K562 (cell line): ENCODE measurements around the gene RAP2B. TPM values are rescaled to one million over a fixed set of nuclear protein-coding genes. Genes with fewer than 3 reads are reported as not detected.

Experiments used
- ATAC-seq: fragments of 200-7000 bp; cut with Tn5 transposase; 3 replicates; pipeline ENCODE4 v1.9.1; 2020; ENCODE audit warnings: moderate library complexity
- BruUV-seq: library from RNA; stranded (reverse); fragments of 400-500 nt; replicated peaks from 2 replicates; lab custom pipeline; 2021; lab: Mats Ljungman, UMichigan
- CTCF ChIA-PET: fragments of 300-600 bp; formaldehyde crosslinking; extraction: SDS; loops from one replicate; lab custom pipeline; 2021; ENCODE audit warnings: low intra/inter-chr PET ratio; lab: Yijun Ruan, JAX
- POLR2A ChIA-PET: fragments of 300-600, 350-650 bp; sonication (Branson Sonifier 250); formaldehyde crosslinking; extraction: SDS; loops from one replicate; lab custom pipeline; 2021; ENCODE audit warnings: antibody characterized with exemption, inconsistent platforms; lab: Yijun Ruan, JAX
- DNase-seq, 4 experiments: peaks; one replicate each; pipeline versions ENCODE4 v3.0.0 to v3.0.0-alpha.2; 2011 to 2018; ENCODE audit warnings: low spot score in 3 of 4, mixed read lengths in 3 of 4; ENCODE audit errors: extremely low read depth in 1 of 4
- FAIRE-seq: peaks from 2 replicates; lab custom pipeline; 2011; peaks lifted over from hg19 to GRCh38; lab: Jason Lieb, UNC
- H2AFZ ChIP-seq: 2 replicates; pipeline ENCODE4 v1.6.0; 2011; ENCODE audit warnings: low read depth, low read length, control low read depth, inconsistent platforms
- H3K27ac ChIP-seq: fragments of 200-600 bp; 3 replicates; pipeline ENCODE4 v1.8.0; 2011; ENCODE audit warnings: low read depth, mild to moderate bottlenecking, control low read depth, inconsistent platforms, low read length, moderate library complexity, mixed read lengths; ENCODE audit errors: extremely low read depth
- H3K27me3 ChIP-seq, 2 experiments: fragments of 300-600 bp in 1 of 2; 2 replicates in 1 of 2; 3 replicates in 1 of 2; pipeline versions ENCODE4 v1.6.0 to v1.8.0; 2011; ENCODE audit warnings: inconsistent platforms in 2 of 2, low read length in 2 of 2, mild to moderate bottlenecking in 1 of 2, mixed read lengths in 1 of 2, moderate library complexity in 1 of 2; ENCODE audit not compliant: control insufficient read depth in 2 of 2, insufficient read depth in 2 of 2
- H3K36me3 ChIP-seq: fragments of 300-600 bp; 3 replicates; pipeline ENCODE4 v1.8.0; 2011; ENCODE audit warnings: mild to moderate bottlenecking, low read length, inconsistent platforms; ENCODE audit not compliant: control insufficient read depth, insufficient read depth
- H3K4me1 ChIP-seq, 2 experiments: fragments of 200-600 bp in 1 of 2; replicated peaks in 1 of 2; 2 replicates in 1 of 2; 3 replicates in 1 of 2; pipeline versions ENCODE4 v1.5.1 to v1.8.0; 2011; ENCODE audit warnings: inconsistent platforms in 2 of 2, low read length in 2 of 2, mild to moderate bottlenecking in 1 of 2, mixed read lengths in 1 of 2, moderate library complexity in 1 of 2; ENCODE audit not compliant: control insufficient read depth in 2 of 2, insufficient read depth in 2 of 2
- H3K4me2 ChIP-seq: 2 replicates; pipeline ENCODE4 v1.6.1; 2011; ENCODE audit warnings: low read length, control low read depth, inconsistent platforms, mixed read lengths; ENCODE audit not compliant: insufficient read depth
- H3K4me3 ChIP-seq: fragments of 200-600 bp; sonication (generic), shearing (Covaris generic); 2 replicates; pipeline ENCODE4 v1.5.1; 2016; ENCODE audit warnings: control low read depth, inconsistent platforms
- H3K79me2 ChIP-seq: fragments of 200-600 bp; 3 replicates; pipeline ENCODE4 v1.8.0; 2011; ENCODE audit warnings: low read length, inconsistent platforms; ENCODE audit not compliant: control insufficient read depth, insufficient read depth
- H3K9ac ChIP-seq, 2 experiments: 2 replicates each; pipeline versions ENCODE4 v1.6.0 to v1.6.1; 2011; ENCODE audit warnings: low read depth in 2 of 2, low read length in 2 of 2, control low read depth in 1 of 2, inconsistent platforms in 1 of 2, mild to moderate bottlenecking in 1 of 2, mixed read lengths in 1 of 2; ENCODE audit not compliant: insufficient read depth in 1 of 2
- H3K9me1 ChIP-seq: one replicate; pipeline ENCODE4 v1.6.0; 2011; ENCODE audit warnings: inconsistent platforms, mild to moderate bottlenecking, low read length, moderate library complexity; ENCODE audit not compliant: control insufficient read depth, insufficient read depth
- H3K9me3 ChIP-seq: replicated peaks from 2 replicates; pipeline ENCODE4 v1.5.1; 2011; ENCODE audit warnings: low read depth, low read length, inconsistent platforms; ENCODE audit not compliant: control insufficient read depth, insufficient read depth
- H4K20me1 ChIP-seq: replicated peaks from 2 replicates; pipeline ENCODE4 v1.6.1; 2011; ENCODE audit warnings: low read length, inconsistent platforms, mixed read lengths; ENCODE audit not compliant: control insufficient read depth, insufficient read depth
- HNRNPL ChIP-seq: fragments of 200-400 bp; formaldehyde crosslinking; IDR thresholded peaks from 2 replicates; pipeline ENCODE4 v1.6.1; 2017; ENCODE audit warnings: low read depth, mild to moderate bottlenecking, low read length
- NR0B1 ChIP-seq: fragments of 450-650 bp; IDR thresholded peaks from one replicate; pipeline ENCODE4 v1.6.1; 2018; ENCODE audit warnings: mild to moderate bottlenecking, moderate library complexity; ENCODE audit not compliant: partially characterized antibody
- NRF1 ChIP-seq, 2 experiments: fragments of 450-650 bp; IDR thresholded peaks in 1 of 2; conservative IDR thresholded peaks in 1 of 2; 2 replicates each; pipeline ENCODE4 v1.6.1; 2014; ENCODE audit warnings: mild to moderate bottlenecking in 2 of 2
- TAF15 ChIP-seq: fragments of 200-400 bp; formaldehyde crosslinking; IDR thresholded peaks from 2 replicates; pipeline ENCODE4 v1.6.1; 2017; ENCODE audit warnings: mild to moderate bottlenecking, low read depth, low read length, moderate library complexity
- ZNF146 ChIP-seq: IDR thresholded peaks from one replicate; pipeline ENCODE4 v1.6.1; 2018; ENCODE audit warnings: missing compliant biosample characterization; ENCODE audit not compliant: unreplicated experiment
- ZNF3 ChIP-seq: fragments of 250-450 bp; sonication (Bioruptor Pico); IDR thresholded peaks from 2 replicates; pipeline ENCODE4 v1.5.0; 2021; ENCODE audit warnings: mild to moderate bottlenecking, moderate library complexity
- ZNF324 ChIP-seq: fragments of 250-450 bp; sonication (Bioruptor Pico); IDR thresholded peaks from 2 replicates; pipeline ENCODE4 v1.4.0; 2020; ENCODE audit warnings: mild to moderate bottlenecking
- ZNF785 ChIP-seq: fragments of 250-450 bp; sonication (Bioruptor Pico); IDR thresholded peaks from 2 replicates; pipeline ENCODE4 v1.4.0; 2020; ENCODE audit warnings: mild to moderate bottlenecking
- WGBS: fragments of 100-300 bp; shearing (Covaris generic); methylation state at CpG from one replicate; pipeline ENCODE4 v1.1.6; 2016; ENCODE audit warnings: low coverage, mixed read lengths; ENCODE audit not compliant: insufficient coverage; ENCODE audit errors: missing lambda C conversion rate; 5-methylcytosine and 5-hydroxymethylcytosine counted together
- in situ Hi-C: fragments of 300-500 bp; cut with MboI; formaldehyde crosslinking; loops from 4 replicates; pipeline ENCODE4 v1.15.0; 2018; ENCODE audit warnings: inconsistent platforms, mixed read lengths
- intact Hi-C: fragments of 100-400 bp; cut with micrococcal nuclease; formaldehyde crosslinking; loops from 2 replicates; pipeline ENCODE4 v1.14.2; 2022
- polyA plus RNA-seq, 8 experiments: library from polyadenylated mRNA; depleted of rRNA in 4 of 8; stranded (reverse) in 5 of 8; unstranded in 3 of 8; fragments of >200 nt; fragmentation: Nextera tagmentation in 2 of 8; fragmentation: Illumina TruSeq in 1 of 8; extraction: Ambion mirVana in 2 of 8; extraction: Trizol in 1 of 8; gene quantifications; 2 replicates each; pipeline versions ENCODE4 v1.2.1 to v1.2.3, GENCODE V29; 2011 to 2014; ENCODE audit warnings: inconsistent platforms in 1 of 8, missing spikeins in 1 of 8
- total RNA-seq, 7 experiments: library from RNA; depleted of rRNA in 6 of 7; stranded (reverse); fragments of >200 nt in 6 of 7; fragmentation: Illumina TruSeq in 2 of 7; extraction: Trizol in 2 of 7; gene quantifications; 2 replicates each; pipeline versions ENCODE4 v1.2.1 to v1.2.3, GENCODE V29; 2011 to 2021; ENCODE audit warnings: low replicate concordance in 1 of 7

The RAP2B gene
- total and polyA plus RNA-seq, 9 of the 15 experiments (the other 6 are each of a cell fraction or from before 2014, with no cell fraction given), result 9.4 to 31.2 (median 15.8) TPM

GRCh38 chr3:153115326-153115725, 46.7 kb upstream of the RAP2B start:
- TF ChIP-seq TAF15 (no peak), HNRNPL (no peak), ZNF3 (CRISPR knock-in tag) (no peak), ZNF146 (CRISPR knock-in tag) (no peak), NRF1 (conservative IDR thresholded peaks at IDR 0.05 in 1 of 2, IDR thresholded peaks at IDR 0.05 in 1 of 2) (no peak), NR0B1 (no peak), ZNF785 (CRISPR knock-in tag) (no peak), ZNF324 (no peak)
- Histone ChIP-seq H3K27me3 (no peaks in the 10 kb centered on the region), H3K9me3 (no peaks in the 10 kb centered on the region), H3K36me3 (no peaks in the 10 kb centered on the region), H3K4me1 (no peaks in the 10 kb centered on the region; a peak in 1 of 5 replicates), H4K20me1 (no peaks in the 10 kb centered on the region), H3K4me2 (no peak overlapping the region), H3K27ac (no peak overlapping the region), H3K4me3 (no peak overlapping the region), H3K9ac (no peak overlapping the region), H3K79me2 (no peaks in the 10 kb centered on the region), H3K9me1 (no peaks in the 10 kb centered on the region), H2AFZ (no peak overlapping the region)
- in situ Hi-C loops (no loop called here), intact Hi-C loops (no loop called here)
- DNase-seq (no peak), ATAC-seq (no peak), FAIRE-seq (no peak)
- ChIA-PET CTCF (no interaction called here), POLR2A (interaction anchor here (0.9 kb wide), 1 partner anchor 16 kb away, joined by 3 read pairs; no protein-coding TSS in a partner anchor)
- no TSS peak for BruUV-seq
- WGBS, result 78% methylated on average over 4 of the region's 4 CpGs
